Mesodermal cell (in vitro differentiated cells): ENCODE data around the gene COL20A1. TPM values are rescaled to one million over a fixed set of nuclear protein-coding genes. Genes with fewer than 3 reads are reported as not detected.
"Not testable (repeated sequence)": the region's sequence is repeated elsewhere in the genome, so short reads cannot be mapped to it uniquely, and the experiment has no call there.

Experiments used
- H3K27ac ChIP-seq: 2 replicates; pipeline ENCODE4 v1.7.0; 2013; ENCODE audit warnings: mild to moderate bottlenecking, low read depth, low read length, moderate library complexity; ENCODE audit not compliant: severe bottlenecking
- H3K36me3 ChIP-seq: 2 replicates; pipeline ENCODE4 v1.7.1; 2013; ENCODE audit warnings: mild to moderate bottlenecking, low read length, moderate library complexity; ENCODE audit not compliant: control insufficient read depth, insufficient read depth
- H3K4me1 ChIP-seq: one replicate; pipeline ENCODE4 v1.7.1; 2013; ENCODE audit warnings: mild to moderate bottlenecking, low read length; ENCODE audit not compliant: insufficient read depth, control insufficient read depth, poor library complexity, severe bottlenecking
- H3K4me3 ChIP-seq: 2 replicates; pipeline ENCODE4 v1.7.0; 2013; ENCODE audit warnings: low read length, control low read depth, mild to moderate bottlenecking; ENCODE audit not compliant: insufficient read depth, poor library complexity, severe bottlenecking; ENCODE audit errors: extremely low read depth
- H3K9me3 ChIP-seq: 2 replicates; pipeline ENCODE4 v1.7.1; 2013; ENCODE audit warnings: mild to moderate bottlenecking, low read length, moderate library complexity; ENCODE audit not compliant: control insufficient read depth
- WGBS, 2 experiments: methylation state at CpG; one replicate each; pipeline ENCODE4 v1.1.5; 2013; ENCODE audit warnings: missing lambda C conversion rate in 2 of 2; ENCODE audit not compliant: insufficient coverage in 2 of 2; 5-methylcytosine and 5-hydroxymethylcytosine counted together
- polyA plus RNA-seq, 2 experiments: library from polyadenylated mRNA; stranded (reverse); fragments of 50-300 nt; gene quantifications; one replicate each; pipeline ENCODE4 v1.2.3, GENCODE V29; 2013

COL20A1 gene
- polyA plus RNA-seq (2013, experiment 1 of 2), result 0.15 TPM
- polyA plus RNA-seq (2013, experiment 2 of 2), result not detected

DNA sequence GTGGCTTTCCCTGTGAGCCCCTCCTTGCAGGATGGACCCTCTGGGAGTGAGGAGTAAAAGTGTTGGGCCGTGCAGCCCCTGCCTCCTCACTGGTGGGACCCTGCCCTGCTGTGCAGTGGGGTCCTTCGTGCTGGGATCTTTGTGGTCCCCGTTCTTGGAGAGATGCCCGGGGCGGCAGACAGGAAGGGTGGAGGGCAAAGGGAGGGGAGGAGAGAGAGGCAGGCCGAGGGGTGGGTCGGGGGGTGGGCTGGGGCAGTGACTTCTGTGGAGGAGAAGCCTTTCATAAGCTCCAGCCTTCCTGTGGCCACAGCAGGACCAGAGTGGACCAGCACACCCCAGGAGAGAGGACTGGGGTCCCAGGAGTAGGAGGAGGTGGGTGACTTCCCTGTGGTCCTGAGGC is at the start of gene COL20A1:
COL20A1 (plus strand) TSS at position 283 of the 400 bp plus-strand sequence. CDS start 1,922 bp downstream, outside the sequence.
- no peak within 1 kb of the TSS for H3K27ac ChIP-seq
- H3K4me1 ChIP-seq, result no peaks in the 10 kb centered on the region
- no peak within 1 kb of the TSS for H3K4me3 ChIP-seq
- WGBS, 2 experiments, result 75 to 76% methylated on average over 4 to 7 of the region's 7 CpGs
- H3K36me3 ChIP-seq, result peaks cover 13% of the 10 kb centered on the region
- H3K9me3 ChIP-seq, result no peaks in the 10 kb centered on the region

DNA sequence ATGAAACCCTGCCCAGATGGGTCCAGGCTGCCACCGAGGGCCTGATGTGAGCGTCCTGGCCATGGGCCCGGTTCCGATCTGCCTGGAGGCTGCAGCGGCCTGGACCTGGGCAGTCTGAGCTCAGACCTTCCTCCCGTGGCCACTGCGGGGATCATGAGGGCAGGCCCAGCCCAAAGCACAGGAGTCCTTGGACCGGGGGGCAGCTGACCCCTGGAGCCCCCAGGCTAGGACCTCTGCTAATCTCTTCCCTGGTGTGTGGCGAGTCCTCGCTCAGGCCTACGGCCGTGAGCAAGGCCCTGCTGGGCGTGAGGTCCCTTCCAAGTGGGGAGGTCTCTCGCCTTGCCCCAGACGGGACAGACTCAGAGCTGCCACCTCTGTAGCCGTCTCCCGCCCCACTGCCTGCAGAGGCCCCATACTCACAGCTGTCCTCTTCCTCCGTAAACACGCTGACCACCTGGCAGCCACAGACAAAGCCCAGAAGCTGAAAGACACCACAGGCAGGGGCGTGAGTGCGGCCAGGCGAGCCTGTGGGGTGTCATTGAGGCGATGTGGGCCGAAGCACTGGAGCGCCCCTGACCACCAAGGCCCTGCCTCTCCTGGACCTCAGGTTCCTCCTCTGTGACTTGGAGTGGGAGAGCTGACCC is 49.3 kb upstream of the COL20A1 start:
- Histone ChIP-seq H3K36me3 (no peaks in the 10 kb centered on the region), H3K27ac (no peak overlapping the region), H3K4me3 (no peak overlapping the region), H3K4me1 (no peaks in the 10 kb centered on the region), H3K9me3 (no peaks in the 10 kb centered on the region)
- WGBS, 2 experiments, result 90 to 92% methylated on average over 20 to 25 of the region's 25 CpGs

DNA sequence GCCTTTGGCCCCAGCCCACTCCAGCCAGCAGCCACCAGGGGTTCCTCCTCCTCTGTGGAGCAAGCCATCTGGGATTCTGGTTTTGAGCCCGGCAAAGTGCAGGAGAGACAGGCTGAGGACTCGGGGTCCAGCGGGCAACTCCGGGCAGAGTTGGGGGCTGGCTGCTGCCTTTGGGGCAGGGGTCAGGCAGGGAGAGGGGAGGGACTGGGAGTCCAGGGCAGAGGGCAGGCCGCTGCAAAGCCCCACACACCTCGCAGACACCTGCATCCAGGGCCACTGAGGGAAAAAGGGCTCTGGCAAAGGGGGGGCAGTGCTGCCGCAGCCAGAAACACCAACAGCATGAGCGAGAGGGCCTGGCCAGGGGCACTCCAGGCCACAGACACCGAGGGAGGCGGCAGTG is 48.5 kb upstream of the COL20A1 start:
- Histone ChIP-seq H3K4me1 (no peaks in the 10 kb centered on the region), H3K4me3 (no peak overlapping the region), H3K9me3 (no peaks in the 10 kb centered on the region), H3K27ac (no peak overlapping the region), H3K36me3 (no peaks in the 10 kb centered on the region)
- 96 to 98% methylated on average over 10 of the region's 10 CpGs for WGBS, 2 experiments

DNA sequence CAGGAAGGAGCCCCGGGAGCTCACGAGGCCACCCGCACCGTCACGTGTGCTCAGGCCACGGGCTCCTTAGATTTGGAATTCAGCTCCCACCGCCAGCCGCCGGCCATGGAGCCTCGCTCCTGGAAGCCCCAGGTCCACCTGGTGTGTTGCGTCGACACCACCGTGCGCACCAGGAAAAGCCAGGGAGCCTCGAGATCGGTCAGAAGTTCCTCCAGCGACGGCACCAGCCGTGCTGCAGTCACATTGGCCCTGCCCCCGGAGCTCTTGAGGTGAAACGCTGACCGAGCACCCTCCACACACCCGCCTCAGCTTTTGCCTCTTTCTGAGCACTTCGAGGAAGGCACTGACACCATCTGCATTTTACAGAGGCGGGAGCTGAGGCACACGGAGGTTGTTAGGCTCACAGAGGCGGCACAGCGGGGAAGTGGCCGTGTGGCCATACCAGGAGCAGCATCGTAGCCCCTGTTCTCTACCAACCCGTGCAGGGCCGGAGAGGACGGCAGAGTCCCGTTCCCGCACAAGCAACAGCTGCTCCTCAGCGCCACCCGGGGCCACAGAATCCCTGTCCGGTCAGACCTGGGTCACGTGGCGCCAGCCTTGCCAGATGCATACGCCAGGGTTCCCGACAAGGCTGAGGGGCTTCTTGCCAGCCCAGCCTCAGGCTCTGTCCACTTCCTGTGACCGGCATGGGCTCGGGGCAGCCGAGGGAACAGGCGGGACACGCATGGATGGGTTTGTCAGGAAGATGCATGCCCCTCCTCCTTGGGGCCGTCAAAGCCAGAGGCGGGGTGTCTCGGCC is 46.3 kb upstream of the COL20A1 start:
- no peak overlapping the region for H3K4me3 ChIP-seq
- H3K27ac ChIP-seq, result no peak overlapping the region
- no peaks in the 10 kb centered on the region for H3K9me3 ChIP-seq
- 64 to 68% methylated on average over 39 to 47 of the region's 50 CpGs for WGBS, 2 experiments
- H3K4me1 ChIP-seq, result no peaks in the 10 kb centered on the region
- no peaks in the 10 kb centered on the region for H3K36me3 ChIP-seq

DNA sequence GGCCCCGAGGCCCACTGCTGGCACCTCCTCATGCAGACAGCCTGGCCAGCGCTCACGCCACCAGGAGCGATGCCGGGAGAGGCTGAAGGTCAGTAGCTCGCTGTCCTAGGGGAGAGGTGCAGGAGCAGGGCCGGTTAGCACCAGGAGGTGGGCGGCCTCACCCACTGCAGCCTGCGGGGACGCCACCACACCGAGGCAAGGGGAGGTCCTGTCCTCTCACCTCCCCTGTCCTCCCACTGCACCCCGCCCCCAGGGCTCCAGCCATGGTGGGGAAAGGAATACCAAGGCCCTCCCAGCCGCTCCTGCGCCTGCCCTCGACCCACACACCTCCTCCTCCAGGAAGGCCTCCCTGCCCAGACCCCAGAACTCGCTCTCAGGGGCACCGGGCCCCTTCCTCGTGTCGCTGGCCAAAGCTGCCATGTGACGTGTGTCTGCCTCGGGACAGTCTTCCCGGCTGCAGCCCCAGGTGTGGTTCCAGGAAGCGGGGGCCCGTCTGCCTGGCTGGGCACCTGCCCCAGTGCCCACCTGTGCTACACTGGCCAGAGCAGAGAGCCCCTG is 45.2 kb upstream of the COL20A1 start:
- H3K4me1 ChIP-seq, result no peaks in the 10 kb centered on the region
- no peaks in the 10 kb centered on the region for H3K36me3 ChIP-seq
- H3K4me3 ChIP-seq, result no peak overlapping the region
- H3K9me3 ChIP-seq, result no peaks in the 10 kb centered on the region
- 88 to 96% methylated on average over 19 to 20 of the region's 24 CpGs for WGBS, 2 experiments
- H3K27ac ChIP-seq, result no peak overlapping the region

DNA sequence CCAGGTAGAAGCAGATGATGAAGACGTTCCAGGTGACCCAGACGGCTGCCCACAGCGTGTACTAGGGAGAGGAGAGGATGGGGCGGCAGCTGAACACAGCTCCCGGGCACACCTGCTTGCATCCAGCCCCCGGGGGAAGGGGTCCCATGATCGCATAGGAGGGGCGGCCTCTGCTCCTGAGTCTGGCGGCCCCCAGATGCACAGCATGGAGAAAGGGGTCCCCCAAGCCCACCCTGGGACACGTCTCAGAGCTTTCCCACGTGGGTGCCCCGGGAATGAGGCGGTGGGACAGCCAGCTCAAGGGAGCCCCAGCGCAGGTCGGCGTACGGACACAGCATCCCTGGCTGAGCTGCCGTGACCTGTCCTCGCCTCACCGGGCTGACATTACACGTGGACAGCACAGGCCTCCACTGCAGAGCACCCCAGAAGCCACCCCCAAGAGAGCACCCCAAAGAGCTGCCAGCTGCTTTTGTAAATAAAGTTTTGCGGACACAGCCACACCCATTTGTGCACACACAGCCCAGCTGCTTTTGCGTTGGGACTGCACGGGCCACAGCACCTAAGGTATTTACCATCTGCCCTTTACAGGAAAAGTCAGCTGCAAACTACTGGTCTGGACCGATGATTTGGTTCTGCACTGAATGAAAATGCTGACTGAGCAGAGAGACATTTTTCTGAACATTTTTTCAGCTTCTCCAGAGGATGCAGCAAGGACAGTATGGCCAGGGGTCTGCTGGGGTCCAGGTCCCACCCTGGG is 44.0 kb upstream of the COL20A1 start:
- 88 to 91% methylated on average over 22 to 25 of the region's 25 CpGs for WGBS, 2 experiments
- H3K27ac ChIP-seq, result no peak overlapping the region

DNA sequence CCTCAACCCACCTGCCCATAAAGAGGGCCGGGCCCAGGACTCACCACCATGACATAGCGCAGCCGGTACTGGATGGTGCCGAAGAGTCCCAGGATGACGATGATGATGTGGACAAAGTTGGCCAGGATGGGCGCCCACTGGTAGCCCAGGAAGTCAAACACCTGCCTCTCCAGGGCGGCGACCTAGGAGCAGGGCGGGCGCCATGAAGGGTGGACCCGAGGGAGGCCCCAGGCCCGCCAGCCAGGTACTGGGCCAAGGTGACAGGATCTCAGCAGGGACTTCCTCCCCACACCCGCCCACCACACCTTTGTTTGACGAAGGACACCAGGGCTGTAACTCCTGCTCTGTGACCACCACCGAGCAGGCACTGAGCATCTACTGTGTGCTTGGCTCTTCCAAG is 43.1 kb upstream of the COL20A1 start:
- Histone ChIP-seq H3K9me3 (no peaks in the 10 kb centered on the region), H3K4me3 (no peak overlapping the region), H3K36me3 (no peaks in the 10 kb centered on the region), H3K4me1 (peaks cover 3% of the 10 kb centered on the region), H3K27ac (no peak overlapping the region)
- WGBS, 2 experiments, result 96 to 98% methylated on average over 13 to 15 of the region's 15 CpGs

More for the DNA sequence above, 44.0 kb upstream of the COL20A1 start:
- Histone ChIP-seq H3K4me3 (no peak overlapping the region), H3K4me1 (peaks cover 3% of the 10 kb centered on the region), H3K9me3 (no peaks in the 10 kb centered on the region), H3K36me3 (no peaks in the 10 kb centered on the region)

DNA sequence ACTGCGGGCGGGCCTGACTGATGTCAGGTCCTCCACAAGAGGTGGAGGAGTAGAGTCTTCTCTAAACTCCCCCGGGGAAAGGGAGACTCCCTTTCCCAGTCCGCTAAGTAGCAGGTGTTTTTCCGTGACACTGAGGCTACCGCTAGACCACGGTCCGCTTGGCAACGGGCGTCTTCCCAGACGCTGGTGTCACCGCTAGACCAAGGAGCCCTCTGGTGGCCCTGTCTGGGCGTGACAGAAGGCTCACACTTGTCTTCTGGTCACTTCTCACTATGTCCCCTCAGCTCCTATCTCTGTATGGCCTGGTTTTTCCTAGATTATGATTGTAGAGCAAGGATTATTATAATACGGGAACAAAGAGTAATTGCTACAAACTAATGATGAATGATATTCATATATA is 41.6 kb upstream of the COL20A1 start:
- H3K27ac ChIP-seq, H3K4me3 ChIP-seq, H3K4me1 ChIP-seq, H3K9me3 ChIP-seq, H3K36me3 ChIP-seq: not testable (repeated sequence)
- WGBS, 2 experiments, result 18 to 48% methylated on average over 8 to 9 of the region's 14 CpGs

DNA sequence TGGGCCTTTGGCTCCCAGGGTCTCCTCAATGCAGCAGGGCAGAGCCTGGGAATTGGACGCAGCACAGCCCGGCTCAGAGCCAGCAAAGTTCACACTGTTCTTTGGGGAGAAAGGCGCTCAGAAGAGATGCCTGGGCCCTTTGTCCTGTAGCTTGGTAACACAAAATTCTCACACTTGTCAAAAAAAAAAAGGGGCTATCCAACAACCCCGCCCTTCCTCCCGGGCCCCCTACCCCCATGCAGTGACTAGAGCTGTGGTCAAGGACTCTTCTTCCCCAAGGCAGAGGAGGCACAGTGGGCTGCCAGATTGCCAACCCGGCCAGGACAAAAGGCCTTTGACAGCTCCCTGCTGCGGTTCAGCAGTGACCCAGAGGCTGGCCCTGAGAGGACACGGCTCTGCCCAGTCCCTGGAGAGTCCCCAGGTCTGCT is 40.7 kb upstream of the COL20A1 start:
- no peaks in the 10 kb centered on the region for H3K9me3 ChIP-seq
- no peak overlapping the region for H3K27ac ChIP-seq
- 38 to 58% methylated on average over 8 of the region's 8 CpGs for WGBS, 2 experiments
- no peaks in the 10 kb centered on the region for H3K36me3 ChIP-seq
- H3K4me3 ChIP-seq, result no peak overlapping the region
- H3K4me1 ChIP-seq, result peaks cover 6% of the 10 kb centered on the region

DNA sequence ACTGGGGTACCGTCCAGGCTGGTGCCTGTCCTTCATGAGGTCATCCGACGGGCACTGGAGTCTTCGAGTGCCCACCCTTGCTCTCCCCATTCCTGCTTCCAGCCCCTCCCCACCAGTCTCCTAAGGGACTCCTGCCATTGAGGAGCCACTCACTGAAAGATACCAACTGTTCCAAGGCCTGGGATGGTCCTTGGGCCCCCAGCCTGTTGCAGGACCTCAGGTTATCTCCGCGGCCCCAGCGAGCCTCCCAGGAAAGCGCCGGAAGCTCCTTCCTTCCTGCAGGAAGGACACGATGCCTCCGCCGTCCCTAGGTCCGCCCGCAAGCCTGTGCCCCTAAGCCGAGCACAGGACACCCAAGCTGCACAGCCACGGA is 39.9 kb upstream of the COL20A1 start:
- H3K27ac ChIP-seq, result no peak overlapping the region
- peaks cover 6% of the 10 kb centered on the region for H3K4me1 ChIP-seq
- no peaks in the 10 kb centered on the region for H3K9me3 ChIP-seq
- H3K36me3 ChIP-seq, result no peaks in the 10 kb centered on the region
- peak overlapping the region; percentile 40 for H3K4me3 ChIP-seq
- WGBS, 2 experiments, result 25 to 27% methylated on average over 16 of the region's 16 CpGs
